RKO (cell line): Measurements from ENCODE around the gene ZNF710.
"Not testable (repeated sequence)": the region's sequence is repeated elsewhere in the genome, so short reads cannot be mapped to it uniquely, and the experiment has no call there.

ENCODE experiments used
- DNase-seq: peaks from one replicate; pipeline ENCODE4 v3.0.0-alpha.2; 2016; ENCODE audit warnings: low spot score

Gene ZNF710

GRCh38 chr15:90001062-90001682 lies at the start of gene ZNF710:
Gene ZNF710, plus strand, starts transcription at chr15:90001324. Its CDS starts 65,814 bp downstream, at chr15:90067138.
- peak; percentile 52 for DNase-seq

DNA sequence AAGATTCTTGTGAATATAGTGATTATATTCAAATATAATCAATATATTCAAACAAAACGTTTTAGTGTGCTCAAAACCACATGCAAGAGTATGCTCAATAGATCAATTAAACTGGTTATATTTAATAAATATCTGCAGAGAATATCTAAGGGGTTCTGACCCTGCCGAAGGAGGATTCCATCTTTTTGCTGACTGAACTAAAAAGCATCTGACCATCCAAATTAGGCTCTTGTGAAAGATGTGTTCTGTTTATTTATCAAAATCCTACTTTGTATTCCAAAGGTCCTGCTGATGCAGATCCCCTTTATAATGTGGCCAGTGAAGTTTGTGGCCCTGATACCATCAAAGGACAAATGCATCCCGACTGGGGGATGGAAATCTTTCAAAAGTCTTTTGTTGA lies 46.6 kb upstream of the ZNF710 start:
- no peak for DNase-seq

- not testable (repeated sequence) for DNase-seq
These were observed 45.6 kb upstream of the ZNF710 start for GRCh38 chr15:89955449-89955998.

DNA sequence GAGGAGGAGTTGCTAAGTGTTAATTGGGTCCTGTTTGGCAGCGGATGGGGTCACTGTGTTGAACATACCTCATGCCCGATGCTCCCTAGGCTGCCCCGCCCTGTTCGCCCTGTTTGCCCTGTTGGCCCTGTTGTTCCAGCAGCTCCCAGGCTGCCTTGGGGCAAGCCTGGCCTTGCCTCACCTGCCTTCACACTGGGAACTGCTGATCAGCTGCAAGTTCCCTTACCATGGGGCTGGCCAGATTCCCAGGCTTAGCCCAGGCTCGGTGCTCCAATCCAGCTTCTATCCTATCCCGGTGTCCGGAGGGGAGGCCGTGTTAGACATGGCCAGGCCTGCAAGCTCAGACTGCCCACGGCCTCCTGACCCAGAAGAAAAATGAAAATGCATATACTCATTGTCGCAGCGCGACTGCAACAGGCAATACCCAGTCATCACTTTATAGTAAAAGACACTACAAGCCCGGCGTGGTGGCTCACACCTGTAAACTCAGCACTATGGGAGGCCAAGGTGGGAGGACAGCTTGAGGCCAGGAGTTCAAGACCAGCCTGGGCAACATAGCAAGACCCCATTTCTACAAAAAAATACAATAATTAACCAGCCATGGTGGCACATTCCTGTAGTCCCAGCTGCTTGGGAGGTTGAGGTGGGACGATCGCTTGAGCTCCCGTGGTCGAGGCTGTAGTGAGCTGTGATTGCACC lies 42.9 kb upstream of the ZNF710 start:
- no peak for DNase-seq

GRCh38 chr15:89963301-89964231 lies 37.6 kb upstream of the ZNF710 start:
- no peak for DNase-seq

DNA sequence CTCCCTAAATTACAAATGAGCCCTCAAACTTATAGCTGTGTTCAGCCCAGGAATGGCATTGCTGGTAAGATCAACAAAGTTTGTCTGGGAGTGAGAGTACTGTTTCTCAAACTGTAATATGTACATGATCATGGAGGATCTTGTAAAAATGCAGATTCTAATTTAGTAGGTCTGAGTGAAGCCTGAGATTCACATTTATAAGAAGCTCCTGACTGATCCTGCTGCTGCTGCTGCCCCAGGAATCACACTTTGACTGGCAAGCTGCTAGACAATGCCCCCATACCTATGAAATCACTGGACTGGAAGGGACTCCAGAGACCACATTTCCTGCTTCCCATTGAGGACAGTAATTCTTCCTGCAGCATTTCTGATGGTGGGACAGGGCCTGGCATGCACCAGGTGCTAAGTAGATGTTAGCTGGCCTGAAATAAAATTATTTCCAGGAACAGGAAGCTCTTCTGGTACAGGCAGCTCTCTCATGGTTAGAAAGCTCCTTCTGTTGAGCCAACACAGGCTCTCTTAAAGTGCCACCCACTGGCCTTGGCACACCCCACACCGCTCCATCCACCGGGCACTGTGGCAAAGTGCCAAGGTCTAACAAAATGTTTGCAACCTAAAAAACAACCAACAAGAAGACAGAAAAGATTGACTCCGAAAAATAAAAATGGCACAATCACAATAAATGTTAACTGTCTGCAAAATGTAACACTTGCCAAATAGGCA lies 36.7 kb upstream of the ZNF710 start:
- no peak for DNase-seq

GRCh38 chr15:89967881-89968280 lies 33.2 kb upstream of the ZNF710 start:
- no peak for DNase-seq

DNA sequence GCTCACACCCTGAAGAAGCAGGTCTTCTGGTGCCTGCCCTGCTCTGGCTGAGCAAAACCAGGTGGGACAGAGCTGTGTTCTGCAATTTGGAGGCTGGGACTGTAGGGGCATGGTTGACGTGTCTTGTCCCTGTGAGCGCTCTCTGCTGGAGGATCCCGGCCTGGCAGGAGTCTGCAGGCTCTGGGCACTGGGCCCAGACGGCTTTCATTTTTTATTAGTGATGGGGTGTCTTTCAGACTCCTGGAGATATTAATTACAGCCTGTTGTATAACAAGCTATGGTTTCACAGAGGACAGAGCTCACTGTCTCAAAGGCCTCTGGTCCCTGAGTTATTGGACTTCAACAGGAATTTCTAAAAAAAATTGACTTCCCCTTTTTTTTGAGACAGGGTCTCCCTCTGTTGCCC lies 29.5 kb upstream of the ZNF710 start:
- DNase-seq = peak; percentile 54

- peak; percentile 13 for DNase-seq
These were observed 29.0 kb upstream of the ZNF710 start for GRCh38 chr15:89972085-89972484.

- DNase-seq = no peak
These were observed 25.5 kb upstream of the ZNF710 start for GRCh38 chr15:89975482-89976245.

DNA sequence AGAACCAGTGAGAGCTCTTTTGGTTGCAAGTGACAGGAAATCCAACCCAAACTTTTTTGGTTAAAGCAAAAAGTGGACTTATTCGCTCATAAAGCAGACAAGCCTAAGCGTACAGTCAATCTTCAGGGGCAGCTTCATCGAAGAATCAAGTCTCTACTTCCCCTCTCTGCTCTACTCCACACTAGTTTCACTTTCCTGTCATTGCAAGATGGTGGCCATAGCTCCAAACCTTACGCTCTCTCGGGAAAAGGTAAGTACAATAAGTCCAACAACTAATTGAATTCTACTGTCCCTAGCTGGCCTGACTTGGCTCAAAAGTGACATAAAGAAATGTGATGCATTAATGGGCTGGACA lies 24.9 kb upstream of the ZNF710 start:
- no peak for DNase-seq

DNA sequence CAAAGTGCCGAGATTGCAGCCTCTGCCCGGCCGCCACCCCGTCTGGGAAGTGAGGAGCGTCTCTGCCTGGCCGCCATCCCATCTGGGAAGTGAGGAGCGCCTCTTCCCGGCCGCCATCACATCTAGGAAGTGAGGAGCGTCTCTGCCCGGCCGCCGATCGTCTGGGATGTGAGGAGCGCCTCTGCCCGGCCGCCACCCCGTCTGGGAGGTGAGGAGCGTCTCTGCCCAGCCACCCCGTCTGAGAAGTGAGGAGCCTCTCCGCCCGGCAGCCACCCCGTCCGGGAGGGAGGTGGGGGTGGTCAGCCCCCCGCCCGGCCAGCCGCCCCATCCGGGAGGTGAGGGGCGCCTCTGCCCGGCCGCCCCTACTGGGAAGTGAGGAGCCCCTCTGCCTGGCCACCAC lies 23.3 kb upstream of the ZNF710 start:
- DNase-seq = not testable (repeated sequence)

DNA sequence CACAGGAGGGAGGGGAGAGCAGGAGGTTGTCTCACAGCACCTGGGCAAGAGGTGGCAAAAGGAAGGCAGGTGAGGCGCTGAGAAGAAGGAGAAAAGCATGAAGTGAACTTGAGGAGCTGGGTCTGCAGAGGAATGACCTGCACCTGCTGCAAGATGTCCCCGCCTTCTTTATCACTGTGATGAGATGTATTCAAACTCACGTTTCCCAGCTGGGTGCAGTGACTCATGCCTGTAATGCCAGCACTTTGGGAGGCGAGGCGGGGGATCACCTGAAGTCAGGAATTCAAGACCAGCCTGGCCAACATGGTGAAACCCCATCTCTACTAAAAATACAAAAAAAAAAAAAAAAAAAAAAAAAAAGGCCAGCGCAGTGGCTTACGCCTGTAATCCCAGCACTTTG lies 22.2 kb upstream of the ZNF710 start:
- DNase-seq = no peak

- no peak for DNase-seq
These were observed 20.2 kb upstream of the ZNF710 start for GRCh38 chr15:89980896-89981295.

DNA sequence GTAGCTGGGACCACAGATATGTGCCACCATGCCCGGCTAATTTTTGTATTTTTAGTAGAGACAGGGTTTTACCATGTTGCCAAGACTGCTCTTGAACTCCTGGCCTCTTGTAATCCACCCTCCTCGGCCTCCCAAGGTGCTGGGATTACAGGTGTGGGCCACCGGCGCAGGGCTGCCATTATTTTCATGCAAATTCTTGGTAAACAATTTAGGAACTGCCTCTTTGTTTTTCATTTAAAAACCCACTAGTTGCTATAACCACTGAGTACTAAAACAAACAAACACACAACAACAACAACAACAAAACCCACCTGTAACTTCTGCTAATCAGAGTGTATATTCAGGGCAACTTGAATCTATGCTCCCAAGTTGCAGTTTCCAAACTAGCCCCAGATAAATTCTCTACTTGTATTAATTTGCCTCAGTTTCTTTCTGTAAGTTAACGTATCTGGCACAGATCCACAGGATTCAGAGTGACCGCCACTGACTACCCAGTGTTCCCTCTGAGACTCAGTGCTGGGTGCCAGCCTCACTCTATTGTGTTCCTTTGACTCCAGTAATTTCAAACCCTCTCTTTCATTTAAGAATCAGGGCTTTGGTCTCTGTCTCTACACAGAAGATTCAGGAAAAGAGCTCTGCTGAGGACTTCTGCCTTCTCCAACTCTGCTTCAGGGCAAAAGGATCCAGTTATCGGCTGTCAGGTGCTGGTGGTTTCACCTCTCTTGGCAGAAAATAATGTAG lies 18.6 kb upstream of the ZNF710 start:
- no peak for DNase-seq

- DNase-seq = no peak
These were observed 17.1 kb upstream of the ZNF710 start for GRCh38 chr15:89984001-89984400.

DNA sequence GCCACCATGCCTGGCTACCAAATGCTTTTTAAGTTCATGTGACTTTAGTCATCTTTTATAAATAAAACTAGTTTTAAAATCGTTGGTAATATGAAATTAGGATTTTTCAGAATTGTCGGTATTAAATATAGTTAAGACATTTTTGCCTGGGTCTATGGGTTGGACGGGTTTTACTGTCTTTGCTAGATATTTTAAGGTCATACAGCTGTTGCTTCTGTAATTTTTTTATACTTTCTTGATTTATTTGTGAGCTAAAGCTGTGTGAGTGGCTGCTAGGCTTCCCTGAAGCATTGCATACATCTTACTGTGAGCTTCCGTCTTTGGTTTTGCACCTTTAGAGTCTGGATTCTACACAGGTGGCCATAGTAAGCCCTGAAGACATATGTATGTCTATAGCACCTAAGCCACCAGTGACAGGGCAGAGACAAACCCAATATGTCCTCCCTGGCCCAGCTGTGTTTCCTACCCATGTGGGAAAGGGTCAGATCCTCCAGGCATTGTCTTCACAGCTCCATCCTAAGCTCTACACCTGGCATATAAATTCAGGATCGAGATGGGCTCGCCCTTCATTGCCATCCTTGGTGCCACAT lies 16.6 kb upstream of the ZNF710 start:
- no peak for DNase-seq

DNA sequence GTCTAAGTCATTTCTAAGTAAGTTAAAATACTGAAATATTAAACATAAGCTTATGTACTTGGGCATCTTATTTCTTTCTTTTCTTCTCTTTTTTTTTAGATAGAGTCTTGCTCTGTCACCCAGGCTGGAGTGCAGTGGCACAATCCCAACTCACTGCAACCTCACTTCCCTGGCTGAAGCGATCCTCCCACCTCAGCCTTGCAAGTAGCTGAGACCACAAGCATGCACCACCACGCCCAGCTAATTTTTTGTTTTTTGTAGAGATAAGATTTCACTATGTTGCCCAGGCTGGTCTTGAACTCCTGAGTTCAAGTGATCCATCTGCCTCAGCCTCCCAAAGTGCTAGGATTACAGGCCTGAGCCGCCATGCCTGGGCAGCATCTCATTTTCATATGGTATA lies 16.0 kb upstream of the ZNF710 start:
- DNase-seq = no peak

DNA sequence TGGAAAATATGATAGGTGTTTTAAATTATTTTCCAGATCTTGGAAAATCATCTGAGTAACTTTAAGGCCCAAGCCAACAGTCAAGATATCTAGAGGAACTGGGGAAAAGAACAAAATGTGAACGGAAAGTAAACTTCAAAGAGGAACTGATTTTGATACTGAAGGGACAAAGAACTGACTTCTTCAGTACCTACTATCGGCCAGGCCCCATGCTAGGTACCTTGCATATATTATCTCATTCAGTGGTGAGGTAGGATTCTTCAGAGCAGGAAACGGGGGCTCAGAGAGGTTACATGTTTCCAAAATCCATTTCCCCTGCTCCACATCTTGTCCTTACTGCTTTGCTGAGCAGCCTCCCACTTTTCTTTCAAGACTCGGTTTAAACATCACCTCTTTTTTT lies 9.8 kb upstream of the ZNF710 start:
- no peak for DNase-seq

- no peak for DNase-seq
These were observed 7.8 kb upstream of the ZNF710 start for GRCh38 chr15:89993349-89993748.
